ENCODE measurements around the gene COQ8B. TPM values are rescaled to one million over a fixed set of nuclear protein-coding genes. Genes with fewer than 3 reads are reported as not detected.

COQ8B gene
- total RNA-seq, result 10 to 100 TPM; 22.1 to 22.5 TPM

GRCh38 chr19:40716482-40717324, at the start of gene COQ8B, which contains the start of gene ITPKC:
TSS of gene COQ8B (minus strand) at chr19:40716886. CDS start at chr19:40714632, 2,254 bp downstream.
TSS of gene ITPKC (plus strand) at chr19:40717112. CDS start at chr19:40717136, 24 bp downstream.
- POLR2A ChIA-PET, result interaction anchor here (0.6 to 2.4 kb wide), 12 partner anchors 26 to 290 kb away, joined by 3 to 15 read pairs (median 3); partner anchors contain the start of genes ACTMAP, EGLN2, NUMBL and SNRPA
- CTCF ChIA-PET, result interaction anchor here (1.0 to 2.1 kb wide), 9 partner anchors 34 to 103 kb away, joined by 3 to 10 read pairs (median 4); partner anchors contain the start of genes ACTMAP and RAB4B

GRCh38 chr19:40766385-40766784, 49.7 kb upstream of the COQ8B start:
- POLR2A ChIA-PET, result interaction anchor here (1.5 kb wide), 1 partner anchor 10 kb away, joined by 3 read pairs; no protein-coding TSS in a partner anchor
- CTCF ChIA-PET, result interaction anchor here (0.6 to 1.8 kb wide), 3 partner anchors 11 to 107 kb away, joined by 3 read pairs; no protein-coding TSS in a partner anchor

- ChIA-PET POLR2A (interaction anchor here (0.6 to 1.1 kb wide), 2 partner anchors 9 to 12 kb away, joined by 3 read pairs; no protein-coding TSS in a partner anchor), CTCF (interaction anchor here (1.0 kb wide), 1 partner anchor 101 kb away, joined by 3 read pairs; no protein-coding TSS in a partner anchor)
These were observed 47.3 kb upstream of the COQ8B start for GRCh38 chr19:40763963-40764362.

- ChIA-PET CTCF (interaction anchor here (1.0 kb wide), 1 partner anchor 100 kb away, joined by 3 read pairs; no protein-coding TSS in a partner anchor), POLR2A (interaction anchor here (0.6 to 1.1 kb wide), 3 partner anchors 9 to 14 kb away, joined by 3 to 14 read pairs (median 3); partner anchors contain the start of gene RAB4B)
These were observed 46.8 kb upstream of the COQ8B start for GRCh38 chr19:40763526-40763925.

- ChIA-PET POLR2A (interaction anchor here (0.6 to 1.1 kb wide), 3 partner anchors 10 to 15 kb away, joined by 3 to 14 read pairs (median 9); partner anchors contain the start of gene RAB4B), CTCF (interaction anchor here (1.0 kb wide), 1 partner anchor 100 kb away, joined by 3 read pairs; no protein-coding TSS in a partner anchor)
These were observed 46.2 kb upstream of the COQ8B start for GRCh38 chr19:40762754-40763470.

- POLR2A ChIA-PET, result interaction anchor here (3.1 kb wide), 1 partner anchor 18 kb away, joined by 10 read pairs; the partner anchor contains the start of gene RAB4B
- CTCF ChIA-PET, result no interaction called here
These were observed 42.7 kb upstream of the COQ8B start for GRCh38 chr19:40759352-40759751.

- ChIA-PET CTCF (interaction anchor here (1.1 to 1.5 kb wide), 2 partner anchors 40 to 47 kb away, joined by 4 to 5 read pairs; partner anchors contain the start of gene EGLN2), POLR2A (interaction anchor here (3.1 kb wide), 1 partner anchor 19 kb away, joined by 10 read pairs; the partner anchor contains the start of gene RAB4B)
These were observed 41.8 kb upstream of the COQ8B start for GRCh38 chr19:40758491-40758890.

- ChIA-PET POLR2A (interaction anchor here (0.8 to 3.1 kb wide), 4 partner anchors 9 to 94 kb away, joined by 3 to 10 read pairs (median 6); partner anchors contain the start of gene RAB4B), CTCF (interaction anchor here (0.7 to 2.1 kb wide), 7 partner anchors 19 to 153 kb away, joined by 3 to 7 read pairs (median 3); partner anchors contain the start of gene RAB4B)
These were observed 39.9 kb upstream of the COQ8B start for GRCh38 chr19:40756502-40757110.

- POLR2A ChIA-PET, result interaction anchor here (1.0 to 1.5 kb wide), 3 partner anchors 10 to 93 kb away, joined by 3 to 8 read pairs (median 3); no protein-coding TSS in a partner anchor
- CTCF ChIA-PET, result interaction anchor here (0.9 to 2.1 kb wide), 7 partner anchors 20 to 121 kb away, joined by 3 to 7 read pairs (median 3); partner anchors contain the start of gene RAB4B
These were observed 39.1 kb upstream of the COQ8B start for GRCh38 chr19:40755791-40756190.

- ChIA-PET POLR2A (interaction anchor here (0.6 to 4.1 kb wide), 8 partner anchors 9 to 562 kb away, joined by 3 to 40 read pairs (median 5); partner anchors contain the start of genes BLVRB and RAB4B), CTCF (interaction anchor here (0.6 to 2.2 kb wide), 11 partner anchors 11 to 271 kb away, joined by 3 to 16 read pairs (median 4); partner anchors contain the start of genes COQ8B and RAB4B)
These were observed 38.5 kb upstream of the COQ8B start for GRCh38 chr19:40755248-40755624.

GRCh38 chr19:40754611-40755247, 38.0 kb upstream of the COQ8B start:
- ChIA-PET POLR2A (interaction anchor here (0.6 to 4.1 kb wide), 12 partner anchors 9 to 563 kb away, joined by 3 to 40 read pairs (median 4); partner anchors contain the start of genes BLVRB, ITPKC and RAB4B), CTCF (interaction anchor here (0.6 to 2.2 kb wide), 11 partner anchors 12 to 271 kb away, joined by 3 to 16 read pairs (median 5); partner anchors contain the start of genes COQ8B and RAB4B)

GRCh38 chr19:40752257-40752781, 35.6 kb upstream of the COQ8B start:
- ChIA-PET CTCF (interaction anchor here (0.8 to 3.4 kb wide), 6 partner anchors 26 to 89 kb away, joined by 3 to 17 read pairs (median 6); partner anchors contain the start of genes COQ8B, ITPKC and RAB4B), POLR2A (interaction anchor here (0.6 to 4.1 kb wide), 11 partner anchors 10 to 1684 kb away, joined by 3 to 40 read pairs (median 3); partner anchors contain the start of genes BLVRB, EGLN2, ITPKC and NUMBL)

- POLR2A ChIA-PET, result interaction anchor here (0.5 to 4.1 kb wide), 11 partner anchors 13 to 592 kb away, joined by 3 to 40 read pairs (median 4); partner anchors contain the start of genes COQ8B, EGLN2, ITPKC and NUMBL
- CTCF ChIA-PET, result interaction anchor here (1.0 to 3.4 kb wide), 5 partner anchors 27 to 68 kb away, joined by 3 to 17 read pairs (median 5); partner anchors contain the start of genes EGLN2 and RAB4B
These were observed 34.3 kb upstream of the COQ8B start, which contains the start of gene SNRPA for GRCh38 chr19:40750874-40751537. TSS of gene SNRPA (plus strand) at chr19:40751203. CDS start at chr19:40751409, 206 bp downstream.

GRCh38 chr19:40750058-40750873, 33.6 kb upstream of the COQ8B start, which contains the start of gene ACTMAP:
TSS of gene ACTMAP (minus strand) at chr19:40750477. CDS start at chr19:40749803, 674 bp downstream.
- CTCF ChIA-PET, result interaction anchor here (0.6 to 3.4 kb wide), 7 partner anchors 9 to 116 kb away, joined by 3 to 17 read pairs (median 4); partner anchors contain the start of genes EGLN2 and RAB4B

GRCh38 chr19:40747536-40747935, 30.9 kb upstream of the COQ8B start:
- CTCF ChIA-PET, result no interaction called here

More at GRCh38 chr19:40750058-40750873, 33.6 kb upstream of the COQ8B start, which contains the start of gene ACTMAP:
- POLR2A ChIA-PET, result interaction anchor here (0.5 to 2.0 kb wide), 11 partner anchors 28 to 592 kb away, joined by 3 to 15 read pairs (median 4); partner anchors contain the start of genes COQ8B, EGLN2, ITPKC and NUMBL

More at GRCh38 chr19:40747536-40747935, 30.9 kb upstream of the COQ8B start:
- POLR2A ChIA-PET, result no interaction called here

Data from activated CD8-positive, alpha-beta memory T cell treated with anti-CD3 and anti-CD28 coated beads for 36 hours (primary cell).